ENCODE measurements around the gene AGPAT1. TPM values are rescaled to one million over a fixed set of nuclear protein-coding genes. Genes with fewer than 3 reads are reported as not detected.

Gene AGPAT1
- total and polyA plus RNA-seq, 2 of the 8 experiments (the other 6 are each of a cell fraction or from before 2014, with no cell fraction given): 96.0 to 222 TPM

- no peak overlapping the region for H4K91ac ChIP-seq (replicated peaks; ENCODE audit: insufficient read length, low read length)
- H3K56ac ChIP-seq (replicated peaks; ENCODE audit: insufficient read length, low read depth, low read length): no peak overlapping the region
- TF ChIP-seq SUZ12 (IDR thresholded peaks at IDR 0.05; ENCODE audit: low read length) (no peak), SIX5 (IDR thresholded peaks at IDR 0.05; ENCODE audit: low read depth, low read length) (0 out of 2 replicates have a peak, but pooled peaks have one; percentile 3), CREB1 (IDR thresholded peaks at IDR 0.05) (no peak)
- peak overlapping the region; percentile 89; the same call in 1 of the 2 replicates for H3K18ac ChIP-seq (ENCODE audit: extremely low read depth, low read length)
- H2BK15ac ChIP-seq (ENCODE audit: low read length): no peak overlapping the region
- H3K27me3 ChIP-seq (replicated peaks in 1 of 4; ENCODE audit: control insufficient read depth in 3 of 4, extremely low read depth in 1 of 4, insufficient read depth in 3 of 4, low read length in 3 of 4): no peaks in the 10 kb centered on the region
- peak overlapping the region in 3 of 4 experiments; percentile 14 to 70 (median 40); a peak in 4 of 7 replicates for H3K9ac ChIP-seq (replicated peaks in 1 of 4; ENCODE audit: extremely low read depth in 1 of 4, low read depth in 3 of 4, low read length in 3 of 4)
- no peak overlapping the region for H4K5ac ChIP-seq (ENCODE audit: insufficient read length, low read depth, low read length)
- H3K23me2 ChIP-seq (ENCODE audit: low read depth, low read length): peaks cover 5% of the 10 kb centered on the region
- peaks cover 2% of the 10 kb centered on the region; the same call in 1 of the 2 replicates for H3K79me1 ChIP-seq (ENCODE audit: low read depth, low read length)
- DNase-seq (ENCODE audit: low read depth in 1 of 2, low spot score in 2 of 2) (no peak), FAIRE-seq (no peak)
- H3K9me3 ChIP-seq (ENCODE audit: insufficient read depth in 2 of 2, low read depth in 1 of 2, low read length in 1 of 2): no peaks in the 10 kb centered on the region
- H2AFZ ChIP-seq (ENCODE audit: low read length): no peak overlapping the region
- POLR2A ChIA-PET (ENCODE audit: partially characterized antibody): interaction anchor here (0.6 to 6.5 kb wide), 19 partner anchors 9 to 170 kb away, joined by 3 to 70 read pairs (median 6); partner anchors contain the start of genes AGPAT1, DXO, PRRT1 and RNF5
- 48% methylated on average over 22 of the region's 22 CpGs; no CpG with 5 or more reads in 1 of the 2 experiments for WGBS, 2 experiments (ENCODE audit: extremely low coverage in 1 of 2, insufficient coverage in 1 of 2, insufficient read length in 1 of 2, insufficient replicate concordance in 2 of 2, low coverage in 1 of 2, low lambda C conversion rate in 2 of 2, missing lambda C conversion rate in 1 of 2)
- H3K4me1 ChIP-seq (replicated peaks in 1 of 4; ENCODE audit: control insufficient read depth in 3 of 4, insufficient read depth in 4 of 4, low read length in 3 of 4): peaks cover 3 to 19% (median 8%) of the 10 kb centered on the region in 4 experiments; a peak in 6 of 7 replicates
- H3K23ac ChIP-seq (ENCODE audit: insufficient read length): no peak overlapping the region
- peaks cover 0 to 7% (median 2%) of the 10 kb centered on the region in 4 experiments; a peak in 3 of 8 replicates for H3K36me3 ChIP-seq (ENCODE audit: control insufficient read depth in 2 of 4, insufficient read depth in 4 of 4, low read length in 3 of 4)
- peak overlapping the region; percentile 34; the same call in 1 of the 2 replicates for H3K27ac ChIP-seq (ENCODE audit: low read depth, low read length)
- H4K8ac ChIP-seq (ENCODE audit: extremely low read depth, insufficient read depth, low read length): peak overlapping the region; percentile 87; the same call in 1 of the 2 replicates
- H2AK5ac ChIP-seq (ENCODE audit: low read depth, low read length): 0 out of 2 replicates have a peak overlapping the region, but pooled peaks have one; percentile 40
- peak overlapping the region; percentile 82 to 91 for H3K4me2 ChIP-seq (ENCODE audit: insufficient read depth in 1 of 2, low read depth in 2 of 2, low read length in 2 of 2)
- H3K4me3 ChIP-seq (ENCODE audit: extremely low read depth in 1 of 4, insufficient read depth in 2 of 4, low read depth in 3 of 4, low read length in 4 of 4): peak overlapping the region; percentile 75 to 94 (median 82)
- no peak overlapping the region; the same call in 1 of the 2 replicates for H2BK5ac ChIP-seq (ENCODE audit: low read depth, low read length)
- CTCF ChIA-PET (ENCODE audit: partially characterized antibody): interaction anchor here (1.0 to 5.6 kb wide), 11 partner anchors 11 to 176 kb away, joined by 3 to 76 read pairs (median 4); partner anchors contain the start of gene PRRT1
- H2BK12ac ChIP-seq (ENCODE audit: low read depth, low read length): 0 out of 2 replicates have a peak overlapping the region, but pooled peaks have one; percentile 50
- H3K14ac ChIP-seq (ENCODE audit: insufficient read length): no peak overlapping the region
- H4K20me1 ChIP-seq (replicated peaks in 1 of 2; ENCODE audit: control insufficient read depth in 1 of 2, insufficient read depth in 2 of 2, low read length in 2 of 2): no peaks in the 10 kb centered on the region
- H3K4ac ChIP-seq (replicated peaks; ENCODE audit: insufficient read length, low read depth, low read length): peak overlapping the region; percentile 28
- H2BK20ac ChIP-seq (ENCODE audit: low read length): no peak overlapping the region
- peak overlapping the region; percentile 19 for H2BK120ac ChIP-seq (replicated peaks; ENCODE audit: low read depth, low read length)
- H3K79me2 ChIP-seq (ENCODE audit: control insufficient read depth in 1 of 2, insufficient read depth in 2 of 2, low read length in 2 of 2): peaks cover 0 to 12% of the 10 kb centered on the region in 2 experiments; a peak in 1 of 4 replicates
Measured at GRCh38 chr6:32129297-32130088, 46.4 kb downstream of the AGPAT1 start.
